Mammary epithelial cell (primary cell): Measurements from ENCODE around the gene SAYSD1.

Experiments used
- EZH2 ChIP-seq: IDR thresholded peaks from 2 replicates; pipeline ENCODE4 v1.6.1; 2012; ENCODE audit warnings: low read length, inconsistent platforms, borderline replicate concordance
- TF ChIP-seq, protein P1 (sequence below), 2 donors: IDR thresholded peaks in 1 of 2; conservative IDR thresholded peaks in 1 of 2; 2 replicates each; pipeline ENCODE4 v1.5.1; 2011 to 2012; ENCODE audit warnings: inconsistent platforms in 2 of 2, low read length in 2 of 2, mild to moderate bottlenecking in 2 of 2, control low read depth in 1 of 2, low read depth in 1 of 2; ENCODE audit not compliant: insufficient read depth in 1 of 2; ENCODE audit errors: extremely low read depth in 1 of 2

DNA sequence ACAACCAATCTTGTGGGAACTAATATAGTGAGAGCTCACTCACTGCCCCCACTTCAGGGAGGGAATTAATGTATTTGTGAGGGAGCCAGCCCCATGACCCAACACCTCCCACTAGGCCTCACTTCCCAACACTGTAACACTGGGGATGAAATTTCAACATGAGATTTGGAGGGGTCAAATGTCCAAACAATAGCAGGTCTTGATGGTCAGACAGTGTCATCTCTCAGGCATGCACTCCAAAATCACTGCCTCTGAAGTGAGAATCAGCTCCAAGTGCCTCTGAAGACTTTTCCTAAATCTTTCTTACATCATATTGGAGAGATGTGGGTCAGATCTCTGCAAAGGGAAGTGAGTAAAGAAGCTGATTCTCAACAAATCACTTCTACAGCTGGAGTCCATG is 13.8 kb upstream of the SAYSD1 start:
- TF ChIP-seq, protein P1, sequence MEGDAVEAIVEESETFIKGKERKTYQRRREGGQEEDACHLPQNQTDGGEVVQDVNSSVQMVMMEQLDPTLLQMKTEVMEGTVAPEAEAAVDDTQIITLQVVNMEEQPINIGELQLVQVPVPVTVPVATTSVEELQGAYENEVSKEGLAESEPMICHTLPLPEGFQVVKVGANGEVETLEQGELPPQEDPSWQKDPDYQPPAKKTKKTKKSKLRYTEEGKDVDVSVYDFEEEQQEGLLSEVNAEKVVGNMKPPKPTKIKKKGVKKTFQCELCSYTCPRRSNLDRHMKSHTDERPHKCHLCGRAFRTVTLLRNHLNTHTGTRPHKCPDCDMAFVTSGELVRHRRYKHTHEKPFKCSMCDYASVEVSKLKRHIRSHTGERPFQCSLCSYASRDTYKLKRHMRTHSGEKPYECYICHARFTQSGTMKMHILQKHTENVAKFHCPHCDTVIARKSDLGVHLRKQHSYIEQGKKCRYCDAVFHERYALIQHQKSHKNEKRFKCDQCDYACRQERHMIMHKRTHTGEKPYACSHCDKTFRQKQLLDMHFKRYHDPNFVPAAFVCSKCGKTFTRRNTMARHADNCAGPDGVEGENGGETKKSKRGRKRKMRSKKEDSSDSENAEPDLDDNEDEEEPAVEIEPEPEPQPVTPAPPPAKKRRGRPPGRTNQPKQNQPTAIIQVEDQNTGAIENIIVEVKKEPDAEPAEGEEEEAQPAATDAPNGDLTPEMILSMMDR (conservative IDR thresholded peaks at IDR 0.05 in 1 of 2, IDR thresholded peaks at IDR 0.05 in 1 of 2; ENCODE audit: extremely low read depth in 1 of 2, insufficient read depth in 1 of 2, low read depth in 1 of 2, low read length in 2 of 2) = no peak
- no peak for TF ChIP-seq EZH2
